ENCODE data around the gene CACTIN. TPM values are rescaled to one million over a fixed set of nuclear protein-coding genes. Genes with fewer than 3 reads are reported as not detected.
"Not testable (repeated sequence)": the region's sequence is repeated elsewhere in the genome, so short reads cannot be mapped to it uniquely, and the experiment has no call there.

The CACTIN gene
- total RNA-seq, 1 donor from 2014 or later, result 13.7 TPM

- DNase-seq, result no peak
- no peak for ATAC-seq (ENCODE audit: poor library complexity)
- intact Hi-C loops (cut with DNase I), result no loop called here
Observed at GRCh38 chr19:3636506-3636905, 9.9 kb upstream of the CACTIN start.

GRCh38 chr19:3634496-3635045, 8.0 kb upstream of the CACTIN start:
- intact Hi-C loops (cut with DNase I), result no loop called here

GRCh38 chr19:3633559-3633988, 7.0 kb upstream of the CACTIN start:
- ATAC-seq (ENCODE audit: poor library complexity), result no peak
- intact Hi-C loops (cut with DNase I), result no loop called here
- DNase-seq, result no peak

More at GRCh38 chr19:3634496-3635045, 8.0 kb upstream of the CACTIN start:
- ATAC-seq (ENCODE audit: poor library complexity), result no peak
- DNase-seq, result no peak

GRCh38 chr19:3632739-3633558, 6.4 kb upstream of the CACTIN start:
- intact Hi-C loops (cut with DNase I), result no loop called here
- no peak for DNase-seq

GRCh38 chr19:3632098-3632497, 5.5 kb upstream of the CACTIN start:
- ATAC-seq (ENCODE audit: poor library complexity) (no peak), DNase-seq (no peak)
- intact Hi-C loops (cut with DNase I), result no loop called here

More at GRCh38 chr19:3632739-3633558, 6.4 kb upstream of the CACTIN start:
- no peak for ATAC-seq (ENCODE audit: poor library complexity)

GRCh38 chr19:3631053-3631861, 4.7 kb upstream of the CACTIN start:
- DNase-seq (no peak), ATAC-seq (ENCODE audit: poor library complexity) (no peak)
- intact Hi-C loops (cut with DNase I), result no loop called here

- DNase-seq; ATAC-seq (ENCODE audit: poor library complexity); intact Hi-C loops (cut with DNase I): not testable (repeated sequence)
Observed at GRCh38 chr19:3628766-3629165, 2.2 kb upstream of the CACTIN start.

GRCh38 chr19:3627351-3627723, 747 bp upstream of the CACTIN start:
- ATAC-seq (ENCODE audit: poor library complexity) (no peak), DNase-seq (no peak)
- intact Hi-C loops (cut with DNase I), result no loop called here

- ATAC-seq (ENCODE audit: poor library complexity) (no peak), DNase-seq (no peak)
- intact Hi-C loops (cut with DNase I), result no loop called here
Observed at GRCh38 chr19:3625996-3626472, 556 bp downstream of the CACTIN start.

GRCh38 chr19:3623716-3624115, 2.9 kb downstream of the CACTIN start:
- intact Hi-C loops (cut with DNase I), result no loop called here
- ATAC-seq (ENCODE audit: poor library complexity), result no peak
- DNase-seq, result no peak

GRCh38 chr19:3622224-3622623, 4.4 kb downstream of the CACTIN start:
- intact Hi-C loops (cut with DNase I), result no loop called here
- DNase-seq (no peak), ATAC-seq (ENCODE audit: poor library complexity) (no peak)

GRCh38 chr19:3621689-3622088, 4.9 kb downstream of the CACTIN start:
- intact Hi-C loops (cut with DNase I), result no loop called here
- DNase-seq, result no peak
- no peak for ATAC-seq (ENCODE audit: poor library complexity)

- DNase-seq, result no peak
- intact Hi-C loops (cut with DNase I), result no loop called here
Observed at GRCh38 chr19:3620817-3621547, 5.6 kb downstream of the CACTIN start.

GRCh38 chr19:3620145-3620816, 6.3 kb downstream of the CACTIN start:
- intact Hi-C loops (cut with DNase I), result no loop called here
- DNase-seq, result no peak
- no peak for ATAC-seq (ENCODE audit: poor library complexity)

More at GRCh38 chr19:3620817-3621547, 5.6 kb downstream of the CACTIN start:
- no peak for ATAC-seq (ENCODE audit: poor library complexity)

- ATAC-seq (ENCODE audit: poor library complexity) (no peak), DNase-seq (no peak)
- intact Hi-C loops (cut with DNase I), result loop anchor here (2.0 to 5.0 kb wide), 2 partner anchors 33 to 72 kb away; no protein-coding TSS in a partner anchor
Observed at GRCh38 chr19:3619631-3620012, 7.0 kb downstream of the CACTIN start.

GRCh38 chr19:3618811-3619630, 7.6 kb downstream of the CACTIN start:
- peak; percentile 4 for ATAC-seq (ENCODE audit: poor library complexity)
- no peak for DNase-seq
- intact Hi-C loops (cut with DNase I), result loop anchor here (2.0 to 5.0 kb wide), 2 partner anchors 32 to 72 kb away; no protein-coding TSS in a partner anchor

- intact Hi-C loops (cut with DNase I), result loop anchor here (2.0 to 5.0 kb wide), 2 partner anchors 31 to 71 kb away; no protein-coding TSS in a partner anchor
- ATAC-seq (ENCODE audit: poor library complexity) (peak; percentile 85), DNase-seq (peak; percentile 86)
Observed at GRCh38 chr19:3618144-3618810, 8.3 kb downstream of the CACTIN start.
